ENCODE results near the gene DYDC1. TPM values are rescaled to one million over a fixed set of nuclear protein-coding genes. Genes with fewer than 3 reads are reported as not detected.
"Not testable (repeated sequence)": the region's sequence is repeated elsewhere in the genome, so short reads cannot be mapped to it uniquely, and the experiment has no call there.

Gene DYDC1
- total RNA-seq, 1 experiment from 2014 or later, result not detected

- in situ Hi-C loops (cut with HindIII; ENCODE audit: low pct_unique_long_range_greater_than_20kb, low sequenced_read_pairs), result no loop called here
- no peak for DNase-seq (ENCODE audit: low read depth)
Observed at GRCh38 chr10:80356989-80357850, 665 bp upstream of the DYDC1 start.

- in situ Hi-C loops (cut with HindIII; ENCODE audit: low pct_unique_long_range_greater_than_20kb, low sequenced_read_pairs), result no loop called here
- no peak for DNase-seq (ENCODE audit: low read depth)
Observed at GRCh38 chr10:80351220-80351619, 5.3 kb downstream of the DYDC1 start.

- in situ Hi-C loops (cut with HindIII; ENCODE audit: low pct_unique_long_range_greater_than_20kb, low sequenced_read_pairs), result no loop called here
- no peak for DNase-seq (ENCODE audit: low read depth)
Observed at GRCh38 chr10:80350251-80350650, 6.3 kb downstream of the DYDC1 start.

GRCh38 chr10:80344912-80345311, 11.6 kb downstream of the DYDC1 start:
- in situ Hi-C loops (cut with HindIII; ENCODE audit: low pct_unique_long_range_greater_than_20kb, low sequenced_read_pairs), result no loop called here
- DNase-seq (ENCODE audit: low read depth), result no peak

- in situ Hi-C loops (cut with HindIII; ENCODE audit: low pct_unique_long_range_greater_than_20kb, low sequenced_read_pairs), result no loop called here
- no peak for DNase-seq (ENCODE audit: low read depth)
Observed at GRCh38 chr10:80344276-80344675, 12.3 kb downstream of the DYDC1 start.

- in situ Hi-C loops (cut with HindIII; ENCODE audit: low pct_unique_long_range_greater_than_20kb, low sequenced_read_pairs), result no loop called here
- DNase-seq (ENCODE audit: low read depth), result no peak
Observed at GRCh38 chr10:80333983-80334382, 22.6 kb downstream of the DYDC1 start.

GRCh38 chr10:80324891-80325364, 31.6 kb downstream of the DYDC1 start:
- in situ Hi-C loops (cut with HindIII; ENCODE audit: low pct_unique_long_range_greater_than_20kb, low sequenced_read_pairs), result no loop called here
- no peak for DNase-seq (ENCODE audit: low read depth)

GRCh38 chr10:80324086-80324485, 32.5 kb downstream of the DYDC1 start:
- no peak for DNase-seq (ENCODE audit: low read depth)
- in situ Hi-C loops (cut with HindIII; ENCODE audit: low pct_unique_long_range_greater_than_20kb, low sequenced_read_pairs), result no loop called here

GRCh38 chr10:80323311-80323710, 33.2 kb downstream of the DYDC1 start:
- in situ Hi-C loops (cut with HindIII; ENCODE audit: low pct_unique_long_range_greater_than_20kb, low sequenced_read_pairs), result no loop called here

GRCh38 chr10:80322711-80323110, 33.8 kb downstream of the DYDC1 start:
- in situ Hi-C loops (cut with HindIII; ENCODE audit: low pct_unique_long_range_greater_than_20kb, low sequenced_read_pairs), result no loop called here
- no peak for DNase-seq (ENCODE audit: low read depth)

More at GRCh38 chr10:80323311-80323710, 33.2 kb downstream of the DYDC1 start:
- no peak for DNase-seq (ENCODE audit: low read depth)

- no peak for DNase-seq (ENCODE audit: low read depth)
- in situ Hi-C loops (cut with HindIII; ENCODE audit: low pct_unique_long_range_greater_than_20kb, low sequenced_read_pairs), result no loop called here
Observed at GRCh38 chr10:80322158-80322557, 34.4 kb downstream of the DYDC1 start.

GRCh38 chr10:80321183-80321582, 35.4 kb downstream of the DYDC1 start:
- DNase-seq (ENCODE audit: low read depth), result no peak
- in situ Hi-C loops (cut with HindIII; ENCODE audit: low pct_unique_long_range_greater_than_20kb, low sequenced_read_pairs), result no loop called here

GRCh38 chr10:80320377-80320776, 36.2 kb downstream of the DYDC1 start:
- DNase-seq (ENCODE audit: low read depth), result no peak
- in situ Hi-C loops (cut with HindIII; ENCODE audit: low pct_unique_long_range_greater_than_20kb, low sequenced_read_pairs), result no loop called here

GRCh38 chr10:80319725-80320290, 36.7 kb downstream of the DYDC1 start:
- in situ Hi-C loops (cut with HindIII; ENCODE audit: low pct_unique_long_range_greater_than_20kb, low sequenced_read_pairs), result no loop called here
- no peak for DNase-seq (ENCODE audit: low read depth)

GRCh38 chr10:80319318-80319717, 37.2 kb downstream of the DYDC1 start:
- in situ Hi-C loops (cut with HindIII; ENCODE audit: low pct_unique_long_range_greater_than_20kb, low sequenced_read_pairs), result no loop called here
- DNase-seq (ENCODE audit: low read depth), result no peak

- no peak for DNase-seq (ENCODE audit: low read depth)
- in situ Hi-C loops (cut with HindIII; ENCODE audit: low pct_unique_long_range_greater_than_20kb, low sequenced_read_pairs), result no loop called here
Observed at GRCh38 chr10:80318742-80319141, 37.8 kb downstream of the DYDC1 start.

GRCh38 chr10:80315391-80315790, 41.2 kb downstream of the DYDC1 start:
- no peak for DNase-seq (ENCODE audit: low read depth)
- in situ Hi-C loops (cut with HindIII; ENCODE audit: low pct_unique_long_range_greater_than_20kb, low sequenced_read_pairs), result no loop called here

GRCh38 chr10:80313523-80313922, 43.0 kb downstream of the DYDC1 start:
- DNase-seq (ENCODE audit: low read depth), result no peak
- in situ Hi-C loops (cut with HindIII; ENCODE audit: low pct_unique_long_range_greater_than_20kb, low sequenced_read_pairs), result no loop called here

- in situ Hi-C loops (cut with HindIII; ENCODE audit: low pct_unique_long_range_greater_than_20kb, low sequenced_read_pairs); DNase-seq (ENCODE audit: low read depth): not testable (repeated sequence)
Observed at GRCh38 chr10:80305989-80306388, 50.6 kb downstream of the DYDC1 start.

GRCh38 chr10:80296942-80297341, 59.6 kb downstream of the DYDC1 start:
- in situ Hi-C loops (cut with HindIII; ENCODE audit: low pct_unique_long_range_greater_than_20kb, low sequenced_read_pairs), result no loop called here
- DNase-seq (ENCODE audit: low read depth), result no peak
